MM.1S (cell line): ENCODE data around the gene PTH2R.
"Not testable (repeated sequence)": the region's sequence is repeated elsewhere in the genome, so short reads cannot be mapped to it uniquely, and the experiment has no call there.

Source experiments
- CTCF ChIP-seq: fragments of 300-600 bp; sonication (generic); IDR thresholded peaks from 2 replicates; pipeline ENCODE4 v1.5.1; 2016; ENCODE audit warnings: antibody characterized with exemption, low read length, mixed read lengths
- EZH2 ChIP-seq: fragments of 300-600 bp; sonication (generic); optimal IDR thresholded peaks from 2 replicates; pipeline ENCODE3; 2017; ENCODE audit warnings: low read depth, mild to moderate bottlenecking, antibody characterized with exemption, low read length, mixed read lengths
- EZH2phosphoT487 ChIP-seq: fragments of 300-600 bp; sonication (generic); IDR thresholded peaks from 2 replicates; pipeline ENCODE4 v1.6.1; 2018; ENCODE audit warnings: antibody characterized with exemption, low read length

DNA sequence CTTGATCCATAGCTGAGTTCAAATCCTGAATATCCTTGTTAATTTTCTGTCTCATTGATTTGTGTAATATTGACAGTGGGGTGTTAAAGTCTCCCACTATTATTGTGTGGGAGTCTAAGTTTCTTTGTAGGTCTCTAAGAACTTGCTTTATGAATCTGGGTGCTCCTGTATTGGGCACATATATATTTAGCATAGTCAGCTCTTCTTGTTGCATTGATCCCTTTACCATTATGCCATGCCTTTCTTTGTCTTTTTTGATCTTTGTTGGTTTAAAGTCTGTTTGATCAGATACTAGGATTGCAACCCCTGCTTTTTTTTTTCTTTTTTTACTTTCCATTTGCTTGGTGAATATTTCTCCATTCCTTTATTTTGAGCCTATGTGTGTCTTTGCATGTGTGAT lies 116.5 kb downstream of the PTH2R start:
- not testable (repeated sequence) for TF ChIP-seq CTCF, EZH2, EZH2phosphoT487
